MV-4-11 (cell line): Measurements from ENCODE around the gene POU2F2.
A peak's percentile ranks its signal among the peaks of the same experiment; 100 is the strongest.

Experiments used
- DNase-seq: peaks from one replicate; lab custom pipeline; 2025; lab: John Stamatoyannopoulos, UW

The POU2F2 gene

DNA sequence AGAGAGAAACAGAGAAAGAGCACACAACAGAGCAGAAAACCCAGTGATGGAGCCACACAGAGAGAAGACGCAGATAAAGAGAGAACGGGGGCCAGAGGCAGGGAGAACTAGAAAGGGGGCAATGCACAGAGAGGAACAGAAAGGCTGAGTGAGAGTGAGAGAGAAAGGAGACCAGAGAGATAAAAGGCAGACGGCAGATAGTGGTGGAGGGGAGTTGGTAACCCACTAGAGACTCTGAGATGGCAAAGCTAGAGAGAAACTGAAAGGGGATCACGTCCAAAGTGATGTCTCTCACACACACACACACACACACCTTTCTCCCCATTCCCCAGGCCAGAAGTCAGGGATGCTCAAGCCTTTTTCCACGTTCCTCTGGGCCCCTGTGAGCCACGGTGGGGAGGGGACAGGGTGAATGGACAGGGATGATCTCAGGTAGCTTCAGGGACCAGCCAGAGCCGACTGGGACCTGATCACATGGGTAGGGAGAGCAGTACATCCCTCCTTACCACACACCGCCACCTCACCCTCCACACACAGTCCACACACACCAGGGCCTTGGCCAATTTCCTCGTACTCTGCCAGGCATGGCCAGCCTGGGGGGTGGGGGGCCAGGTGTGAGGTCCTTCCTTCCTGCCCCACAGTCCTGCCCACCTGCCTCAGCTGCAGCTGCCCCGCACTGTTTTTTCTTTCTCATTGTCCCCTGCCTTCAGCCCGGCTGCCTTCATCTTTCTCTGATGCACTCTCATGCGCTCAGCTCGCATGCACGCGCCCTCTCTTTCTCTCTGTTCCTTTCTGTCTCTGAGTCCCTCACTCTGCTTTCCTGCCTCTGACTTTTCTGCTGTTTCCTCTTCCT, 22.5 kb upstream of the POU2F2 start:
- DNase-seq = peak; percentile 11

DNA sequence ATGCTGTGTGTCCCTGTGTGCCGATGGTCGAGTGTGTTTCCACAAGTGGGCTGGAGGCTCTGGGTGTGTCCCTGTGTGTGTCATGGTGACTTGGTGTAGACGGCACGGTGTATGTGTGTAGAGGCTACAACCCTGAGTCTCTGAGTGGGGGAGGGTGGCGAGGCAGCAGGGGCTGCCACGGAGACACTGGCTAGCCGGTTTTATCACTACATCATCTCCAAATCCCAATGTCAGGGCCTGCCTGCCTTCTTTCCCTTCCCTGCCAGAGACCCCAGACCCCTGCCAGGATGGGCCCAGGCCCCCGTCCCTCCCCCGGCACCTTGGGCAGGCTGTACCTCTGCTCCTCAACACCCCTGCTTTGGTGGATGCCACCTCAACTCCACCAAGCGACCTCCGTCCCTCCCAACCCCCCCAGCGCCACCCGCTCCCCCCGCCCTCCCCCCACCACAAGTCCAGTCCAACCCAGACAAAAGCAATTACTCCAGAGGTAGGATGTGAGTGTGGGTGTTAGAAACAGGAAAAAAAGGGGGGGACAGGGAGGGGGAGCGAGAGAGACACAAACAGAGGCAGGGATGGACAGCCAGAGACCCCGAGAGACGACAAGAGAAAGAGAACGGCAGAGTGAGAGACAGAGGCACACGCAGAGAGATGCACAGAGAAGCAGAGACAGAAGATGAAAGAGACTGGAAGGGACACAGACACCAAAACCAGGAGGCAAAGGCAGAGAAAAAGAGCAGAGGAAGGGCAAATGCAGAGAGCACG, 21.6 kb upstream of the POU2F2 start:
- DNase-seq = no peak

DNA sequence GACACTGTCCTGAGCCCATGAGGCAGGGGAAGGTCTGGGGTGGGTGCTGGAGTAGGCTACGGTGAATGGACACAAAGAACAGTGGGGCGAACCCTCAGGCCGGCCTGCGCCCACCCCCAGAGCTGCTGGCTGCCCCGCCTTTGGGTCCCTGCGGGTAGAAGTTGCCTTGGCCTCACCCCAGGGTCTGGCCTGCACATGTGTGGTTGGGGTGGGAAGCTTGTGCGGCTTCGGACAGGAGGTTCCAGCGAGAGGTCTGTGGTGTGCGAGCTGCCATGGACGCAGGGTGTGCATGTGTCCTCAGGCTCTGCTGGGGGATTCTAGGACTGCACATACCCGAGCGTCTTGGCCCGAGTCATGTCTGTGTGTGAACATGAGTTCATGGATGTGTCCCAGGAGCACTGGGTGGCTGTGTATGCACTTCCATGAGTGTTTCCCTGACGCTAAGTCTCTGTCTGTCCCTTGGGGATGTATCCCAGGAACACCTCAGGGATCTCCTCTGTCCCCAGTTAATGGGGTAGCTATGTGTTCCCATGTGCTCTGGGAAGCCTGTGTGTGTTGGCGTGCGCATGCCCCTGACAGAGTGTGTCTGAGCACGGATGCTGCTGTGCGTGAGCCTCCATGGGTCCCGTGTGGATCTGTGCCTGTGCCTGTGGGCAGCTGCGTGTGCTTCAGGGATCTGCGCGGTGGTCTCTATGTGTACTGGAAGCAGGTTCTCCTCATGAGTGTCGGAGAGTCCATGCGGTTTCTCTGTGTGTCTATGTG, 20.8 kb upstream of the POU2F2 start:
- DNase-seq = no peak

DNA sequence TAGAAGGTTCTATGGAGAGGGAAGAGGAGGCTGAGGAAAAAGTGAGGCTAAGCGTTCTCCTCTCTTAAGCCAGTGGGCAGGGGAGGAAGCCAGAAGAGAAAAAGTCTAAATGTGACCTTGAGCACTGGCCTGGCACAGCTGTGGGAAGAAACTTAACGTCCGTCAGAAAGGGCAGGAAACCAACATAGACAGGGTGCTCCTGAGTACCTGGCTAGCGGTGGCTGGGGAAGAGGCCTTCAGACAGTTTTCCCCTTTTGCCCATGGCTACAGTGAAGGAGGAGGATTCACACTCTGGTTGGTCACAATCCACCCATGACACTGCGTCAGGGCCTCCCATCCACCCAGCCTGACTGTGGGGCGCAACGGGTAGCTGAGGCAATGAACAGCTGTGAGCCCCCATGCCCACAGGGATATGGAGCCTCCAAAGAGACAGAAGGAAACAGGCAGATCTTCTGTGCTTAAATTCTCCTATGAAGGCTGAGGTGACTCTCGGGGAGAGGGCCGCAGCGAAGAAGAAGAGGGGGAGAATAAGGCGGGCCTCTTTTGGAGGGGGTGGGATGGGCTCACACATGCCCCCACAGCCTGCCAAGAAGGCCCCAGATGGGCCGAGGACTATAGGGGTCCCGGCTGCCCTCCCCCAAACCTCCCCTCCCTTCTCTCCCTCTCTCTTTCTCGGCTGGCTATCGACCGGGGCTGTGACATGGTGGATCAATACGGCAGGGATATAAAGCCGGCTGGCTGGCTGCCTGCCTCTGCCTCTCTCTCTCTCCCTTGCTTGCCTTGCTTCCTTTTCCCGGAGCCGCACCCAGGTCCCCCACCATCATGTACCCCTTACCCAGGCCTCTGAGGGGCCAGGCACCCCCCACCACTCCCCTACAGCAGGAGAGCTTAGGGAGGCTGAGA, 19.8 kb upstream of the POU2F2 start:
- no peak for DNase-seq

DNA sequence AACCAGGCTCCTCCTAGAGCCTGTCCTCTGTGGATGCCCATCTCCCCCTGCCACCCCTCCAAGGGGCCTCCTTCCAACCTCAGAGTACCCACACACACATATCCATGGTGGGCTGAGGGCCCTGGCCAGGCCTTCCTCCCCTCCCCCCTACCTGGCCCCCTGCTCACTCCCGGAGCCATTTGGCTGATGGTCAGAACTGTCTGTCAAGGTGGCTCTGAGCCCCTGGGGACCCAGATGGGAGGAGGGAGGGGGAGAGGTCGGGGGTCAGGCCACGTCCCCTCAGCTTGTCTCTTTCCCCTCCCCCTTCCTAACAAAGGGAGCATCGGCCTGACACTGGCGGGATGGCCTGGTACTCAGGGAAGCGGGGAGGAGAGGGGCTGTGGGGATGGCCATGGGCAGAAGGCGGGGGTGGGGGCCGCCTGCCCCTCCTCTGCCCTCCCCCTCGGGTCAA, 18.7 kb upstream of the POU2F2 start:
- DNase-seq = no peak

DNA sequence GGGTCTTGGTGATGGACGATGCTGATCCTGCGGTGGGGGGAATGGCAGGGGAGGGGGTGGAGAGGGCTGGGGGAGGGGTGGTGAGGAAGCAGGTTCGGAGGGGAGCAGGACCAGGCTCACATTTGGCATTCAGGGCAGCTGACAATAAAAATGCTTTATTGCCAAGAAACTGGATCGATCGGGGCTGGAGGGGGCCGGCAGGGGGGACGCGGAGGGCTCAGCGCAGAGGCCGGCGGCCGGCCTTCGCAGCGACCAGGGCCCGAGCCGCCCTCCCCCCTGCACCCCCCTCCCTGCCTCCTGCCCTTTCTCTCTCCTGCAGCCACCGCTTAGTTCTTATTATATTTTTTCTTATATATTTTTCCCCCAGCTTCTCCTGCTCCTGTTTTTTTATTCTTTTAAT, 18.1 kb upstream of the POU2F2 start:
- no peak for DNase-seq

DNA sequence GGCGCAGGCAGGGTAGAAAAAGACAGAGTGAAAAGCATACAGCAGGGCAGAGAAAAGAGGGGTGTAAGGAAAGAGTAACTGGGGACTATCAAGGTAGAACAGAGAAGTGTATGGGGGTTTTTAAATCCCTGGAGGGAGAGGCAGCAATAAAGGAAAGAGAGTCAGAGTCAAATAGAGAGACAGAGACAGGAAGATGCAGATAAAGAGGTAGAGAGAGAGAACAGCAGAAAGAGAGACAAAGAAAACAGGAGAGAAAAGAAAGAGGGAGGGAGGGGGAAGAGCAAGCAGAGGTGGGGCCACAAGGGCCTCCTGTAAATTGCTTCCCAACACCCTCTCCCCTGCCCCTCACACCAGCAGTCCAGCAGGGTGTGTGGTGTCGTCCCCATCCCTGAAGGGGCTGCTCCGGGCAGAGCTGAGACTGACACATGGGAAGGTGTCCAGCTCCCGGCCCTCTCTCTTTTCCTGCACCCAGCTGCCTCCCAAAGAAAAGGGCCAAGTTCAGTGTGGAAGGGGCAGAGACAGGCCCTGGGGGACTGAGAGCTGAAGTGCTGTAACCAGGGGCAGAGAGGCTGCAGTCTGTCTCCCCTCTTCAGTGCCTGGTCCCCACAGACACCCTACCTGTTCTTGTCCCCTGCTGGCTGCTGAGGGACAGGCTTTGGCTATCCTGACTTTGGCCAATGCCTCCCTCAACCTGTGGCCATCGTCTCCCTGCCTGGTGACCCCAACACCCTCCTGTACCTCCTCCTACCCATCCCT, 17.4 kb upstream of the POU2F2 start:
- DNase-seq = no peak

DNA sequence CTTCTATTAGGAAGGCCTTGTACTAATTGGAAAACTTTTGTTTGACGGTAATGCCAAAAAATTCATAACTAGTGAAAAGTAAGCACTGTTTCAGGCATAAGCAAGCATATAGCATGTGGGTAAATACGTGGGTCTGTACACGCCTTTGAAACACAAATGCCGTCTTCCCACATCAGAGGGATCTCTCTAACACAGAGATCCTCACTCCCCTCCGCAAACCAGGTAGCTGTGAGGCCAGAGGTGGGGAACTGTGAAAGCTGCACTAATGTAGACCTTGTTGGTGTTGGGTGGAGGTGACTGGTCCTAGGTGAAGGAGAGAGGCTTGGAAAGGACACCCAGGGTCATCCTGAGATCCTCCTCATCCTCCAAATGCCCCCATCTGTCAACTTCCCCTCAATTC, 16.0 kb upstream of the POU2F2 start:
- no peak for DNase-seq

DNA sequence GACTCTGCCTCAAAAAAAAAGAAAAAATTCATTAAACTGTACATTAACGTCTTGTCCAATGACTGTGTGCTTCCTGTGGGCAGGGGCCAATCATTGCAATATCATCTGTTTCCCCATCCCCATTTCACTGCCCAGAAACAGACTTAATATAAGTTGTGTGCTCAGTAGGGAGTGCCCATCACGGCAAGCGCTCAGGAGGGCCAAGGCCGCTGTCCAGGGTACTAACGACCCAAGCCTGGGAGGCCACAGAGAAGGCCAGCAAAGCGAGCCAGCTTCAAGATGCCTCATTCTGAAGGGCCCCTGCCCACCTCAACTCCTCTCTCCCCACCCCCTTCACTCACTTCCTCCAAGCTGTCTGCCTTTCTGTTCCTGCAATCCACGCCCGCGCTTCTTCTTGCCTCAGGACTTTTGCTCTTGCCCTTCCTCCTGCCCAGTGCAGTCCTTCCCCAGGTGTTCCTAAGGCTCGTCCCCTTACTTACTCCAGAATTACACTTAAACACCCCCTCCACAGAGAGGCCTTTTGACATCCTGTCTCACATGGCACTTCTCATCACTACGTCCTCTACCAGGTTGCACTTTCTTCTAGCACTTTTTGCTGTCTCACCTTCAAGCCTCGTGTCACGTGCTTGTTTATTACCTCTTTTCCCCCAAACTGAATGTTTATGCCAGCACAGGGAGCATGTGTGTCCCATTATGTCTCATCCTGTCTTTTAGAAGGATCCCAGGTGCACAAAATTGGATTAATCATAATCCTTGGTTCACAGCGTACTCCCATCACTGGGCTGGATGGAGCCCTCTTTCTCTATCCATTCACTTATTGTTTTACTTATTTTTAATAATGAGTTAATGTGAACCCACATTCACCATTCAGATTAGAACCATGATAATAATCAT, 11.3 kb upstream of the POU2F2 start:
- peak; percentile 43 for DNase-seq

DNA sequence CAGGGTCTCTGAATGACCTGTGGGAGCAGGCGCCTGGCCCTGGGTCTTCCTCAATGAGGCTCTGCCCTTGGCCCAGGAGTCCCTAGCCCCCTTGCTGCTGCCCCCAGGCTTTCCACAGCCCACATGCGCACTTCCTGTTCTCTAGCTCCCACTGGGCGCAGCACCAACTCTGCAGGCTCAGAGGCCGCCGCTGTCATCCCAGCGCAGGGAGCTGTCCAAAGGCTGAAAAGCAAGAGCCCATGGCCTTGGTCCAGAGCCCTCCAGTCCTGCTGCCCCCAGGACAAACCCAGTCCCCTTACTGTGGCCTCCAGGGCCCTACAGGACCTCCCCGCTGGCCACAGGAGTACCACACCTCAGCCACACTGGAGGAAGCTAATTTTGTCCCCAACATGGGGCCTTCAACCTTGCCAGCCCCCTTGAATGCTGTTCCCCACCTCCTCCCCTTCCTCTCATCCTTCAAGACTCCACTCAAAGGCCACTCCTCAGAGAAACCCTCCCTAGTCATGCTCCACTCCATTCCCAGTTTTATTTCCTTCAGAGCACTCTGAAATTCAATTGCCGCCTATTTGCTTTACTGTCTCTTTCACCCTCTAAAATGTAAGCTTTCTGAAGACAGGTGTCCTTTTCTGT, 8.0 kb upstream of the POU2F2 start:
- DNase-seq = peak; percentile 81

DNA sequence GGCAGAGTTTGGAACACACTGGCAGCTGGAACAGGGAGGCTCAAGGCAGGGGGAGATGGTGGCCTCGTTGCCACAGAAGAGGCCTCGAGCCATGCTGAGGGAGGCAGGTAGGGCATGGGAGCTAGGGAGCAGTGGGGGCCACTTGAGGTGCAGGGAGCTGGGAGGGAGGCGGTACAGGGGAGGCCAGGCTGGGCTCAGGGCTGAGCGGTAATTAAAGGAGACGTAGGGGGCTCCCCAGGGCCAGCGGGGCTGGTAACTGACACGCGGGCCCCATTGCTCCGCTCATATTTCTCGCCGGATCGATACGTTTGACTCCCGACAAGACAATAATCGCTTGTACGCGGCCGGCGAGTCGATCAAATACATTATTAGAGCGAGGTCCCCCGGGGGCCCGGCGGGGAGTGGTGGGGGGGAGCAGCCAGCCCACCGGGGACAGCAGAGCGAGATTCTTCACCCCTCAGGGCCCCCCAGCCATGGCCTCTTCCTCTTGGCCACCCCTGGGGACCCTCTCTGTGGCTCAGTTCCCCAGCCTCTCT, 2.4 kb upstream of the POU2F2 start:
- DNase-seq = no peak

DNA sequence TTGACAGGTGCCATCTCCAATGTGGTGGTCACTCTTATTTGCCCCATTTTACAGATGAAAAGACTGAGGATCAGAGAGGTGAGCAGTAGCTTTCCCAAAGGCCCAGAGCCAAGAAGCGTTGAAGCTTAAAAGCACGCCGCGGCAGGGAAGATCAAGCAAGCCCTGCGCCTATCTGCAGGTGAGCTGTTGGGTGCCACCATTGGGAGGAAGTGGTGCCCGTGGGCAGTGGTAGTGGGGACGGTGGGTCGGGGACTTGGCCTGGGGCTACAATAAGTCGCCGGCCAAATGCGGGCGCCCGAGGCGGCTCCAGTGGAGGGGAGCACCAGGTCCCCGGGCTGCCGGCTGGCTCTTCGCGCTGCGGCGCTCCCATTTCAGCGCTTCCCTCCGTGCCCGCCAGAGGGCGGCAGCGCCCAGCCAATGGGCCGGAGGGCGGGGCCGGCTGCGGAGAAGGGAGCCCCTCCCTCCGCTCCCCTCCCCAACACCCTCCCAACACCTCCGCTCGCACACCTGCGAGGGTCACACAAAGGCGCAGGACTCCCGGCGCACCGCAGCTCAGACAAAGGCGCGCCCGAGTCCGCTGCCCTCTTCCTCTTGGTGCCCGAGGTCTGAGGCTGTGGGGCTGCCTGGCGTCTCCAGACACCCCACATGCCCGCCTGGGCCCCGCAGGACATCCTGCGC, 744 bp upstream of the POU2F2 start:
- peak; percentile 62 for DNase-seq

DNA sequence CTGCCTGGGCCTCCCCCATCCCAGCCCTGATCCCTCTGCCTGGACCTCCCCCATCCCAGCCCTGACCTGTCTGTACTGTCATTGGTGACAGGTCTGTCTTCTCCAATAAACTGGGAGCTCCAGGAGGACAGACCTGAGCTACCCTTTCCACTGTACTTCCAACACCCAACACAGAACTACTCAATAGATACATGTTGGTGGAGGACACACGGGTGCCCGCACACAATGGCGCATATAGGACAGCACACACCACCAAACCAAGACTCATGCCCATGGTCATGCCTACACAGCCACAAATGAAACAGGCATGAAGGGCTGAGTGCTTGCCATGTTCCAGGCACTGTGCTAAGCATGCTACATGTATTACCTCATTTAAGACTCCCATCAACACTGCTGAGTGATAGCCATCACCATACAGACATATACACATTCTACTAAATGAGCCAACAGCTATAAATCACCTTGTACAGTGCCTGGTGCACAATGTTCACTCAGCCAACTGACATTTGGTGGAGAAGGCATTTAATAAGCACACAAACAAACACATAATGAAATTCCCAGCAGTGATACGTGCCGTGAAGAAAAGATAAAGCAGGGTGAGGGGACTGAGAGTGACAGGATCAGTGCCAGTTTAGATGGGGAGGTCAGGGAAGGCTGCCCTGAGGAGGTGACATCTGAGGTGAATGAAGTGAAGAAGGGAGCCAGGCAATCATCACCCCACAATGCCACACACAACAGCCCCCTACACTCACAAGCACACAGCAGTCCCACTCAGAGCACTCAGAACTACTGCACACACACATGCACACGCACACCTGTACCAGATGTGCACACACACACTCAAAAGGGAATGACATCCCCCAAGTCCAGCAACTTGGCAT, 857 bp downstream of the POU2F2 start:
- peak; percentile 11 for DNase-seq

DNA sequence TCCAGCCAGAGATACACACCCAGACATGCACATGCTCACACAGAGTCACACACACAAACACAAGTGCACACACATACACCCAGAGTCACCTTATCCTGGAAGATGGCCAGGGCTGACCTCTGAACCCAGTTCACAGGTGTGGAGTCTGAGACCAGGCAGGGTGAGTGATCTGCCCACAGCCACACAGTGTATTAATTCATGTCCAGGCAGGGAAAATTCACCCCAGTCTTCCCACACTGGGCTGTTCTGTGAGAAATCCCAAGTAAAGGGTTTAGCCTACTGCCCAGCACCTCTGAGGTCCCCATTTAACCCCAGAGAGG, 2.0 kb downstream of the POU2F2 start:
- DNase-seq = no peak

DNA sequence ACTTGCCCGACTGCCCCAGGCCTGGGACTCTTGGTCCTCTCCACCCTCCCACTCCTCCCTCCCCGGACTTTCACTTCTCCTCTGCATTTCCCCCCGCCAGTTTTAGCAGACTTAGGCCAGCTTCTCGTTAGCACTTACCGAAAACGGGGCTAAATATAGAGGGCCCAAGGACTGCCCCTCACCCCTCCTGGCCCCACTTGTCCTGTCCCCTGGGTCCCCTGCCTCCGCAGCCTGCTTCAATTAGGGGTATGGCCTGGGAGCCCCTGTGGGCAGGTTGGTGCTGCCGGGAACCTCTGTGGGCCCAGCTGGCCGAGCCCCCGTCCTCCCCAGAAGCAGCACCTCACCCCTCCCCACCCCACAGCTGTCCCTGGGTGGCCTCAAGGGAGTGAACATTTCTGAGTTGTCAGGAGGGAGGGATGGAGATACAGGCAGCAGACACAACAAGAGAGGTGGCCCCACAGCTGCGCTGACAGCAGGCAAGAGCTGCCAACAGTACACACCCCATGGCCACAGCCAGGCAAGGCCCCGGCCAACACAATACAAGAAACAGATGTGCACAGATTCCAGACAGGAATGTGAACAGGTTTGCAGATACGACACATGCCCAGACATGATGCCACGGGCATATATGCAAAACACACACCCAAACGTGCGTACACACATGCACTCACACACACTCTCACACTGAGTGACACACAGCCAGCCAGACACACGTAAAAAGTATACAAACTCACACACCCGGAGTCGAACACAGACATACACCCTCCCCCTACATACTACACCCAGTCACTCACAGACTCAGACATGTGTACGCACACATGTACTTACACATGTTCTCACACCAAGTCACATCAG, 2.6 kb downstream of the POU2F2 start:
- peak; percentile 93 for DNase-seq

DNA sequence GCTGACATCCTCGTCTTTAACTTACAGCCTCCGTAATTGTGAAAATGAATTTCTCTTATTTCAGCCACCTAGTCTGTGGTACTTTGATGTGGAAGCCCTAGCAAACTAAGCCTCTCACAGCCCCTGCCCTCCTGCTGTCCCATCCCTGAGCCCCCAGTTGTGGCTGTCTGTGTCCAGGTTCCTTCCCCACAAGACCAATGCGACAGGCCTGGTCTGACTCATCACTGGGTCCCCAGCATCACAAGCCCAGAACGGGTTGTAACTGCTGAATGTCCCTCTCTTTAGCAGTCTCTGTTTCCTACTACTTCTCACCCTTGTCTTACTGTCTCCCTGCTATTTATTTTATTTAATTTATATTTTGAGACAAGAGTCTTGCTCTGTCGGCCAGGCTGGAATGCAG, 5.7 kb downstream of the POU2F2 start:
- peak; percentile 54 for DNase-seq

DNA sequence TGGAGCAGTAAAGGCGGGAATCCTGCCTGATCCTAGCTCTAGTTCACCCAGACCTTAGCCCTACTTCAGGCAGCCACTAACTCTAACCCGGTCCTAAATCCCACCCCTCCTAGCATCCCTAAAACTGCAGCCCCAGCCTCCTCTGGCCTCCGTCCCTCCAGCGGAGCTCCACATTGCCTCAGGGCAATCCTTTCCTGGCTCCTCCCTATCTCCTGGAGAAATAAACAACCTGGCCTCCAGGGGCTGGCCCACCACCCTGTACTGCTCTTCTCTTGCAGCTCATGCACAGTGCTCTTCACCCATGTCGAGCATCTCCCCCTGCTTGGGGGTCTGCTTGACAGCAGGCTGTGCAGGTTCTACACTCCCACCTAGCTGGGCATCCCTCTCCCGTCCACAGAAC, 6.7 kb downstream of the POU2F2 start:
- no peak for DNase-seq
